Activated T-helper 1 cell treated with anti-CD3 and anti-CD28 coated beads, Interleukin-12 subunit alpha, Interleukin-12 subunit beta, Interleukin-2, Interleukin-4 antibody, amounts not matched to agents 30 ng/mL and 10 ng/mL and 1 ng/mL, durations not matched to agents 14 hours and 24 hours and 36 hours (primary cell): Measurements from ENCODE around the gene TCF7L1. TPM values are rescaled to one million over a fixed set of nuclear protein-coding genes. Genes with fewer than 3 reads are reported as not detected.
A peak's percentile ranks its signal among the peaks of the same experiment; 100 is the strongest.
"Not testable (repeated sequence)": the region's sequence is repeated elsewhere in the genome, so short reads cannot be mapped to it uniquely, and the experiment has no call there.

Experiments
- DNase-seq: peaks from one replicate; pipeline ENCODE4 v3.0.0; 2021; ENCODE audit warnings: low spot score
- H3K27ac Mint-ChIP-seq: one replicate; pipeline ENCODE4 v1.8.0; 2021; ENCODE audit warnings: mild to moderate bottlenecking, mixed read lengths
- H3K27me3 Mint-ChIP-seq: one replicate; pipeline ENCODE4 v1.8.0; 2022; ENCODE audit warnings: mild to moderate bottlenecking, moderate library complexity, mixed read lengths; ENCODE audit not compliant: insufficient read depth
- H3K36me3 Mint-ChIP-seq: one replicate; pipeline ENCODE4 v1.8.0; 2021; ENCODE audit warnings: low read depth, mixed read lengths
- H3K4me1 Mint-ChIP-seq: one replicate; pipeline ENCODE4 v1.8.0; 2021; ENCODE audit warnings: low read depth, mixed read lengths
- H3K4me3 Mint-ChIP-seq: one replicate; pipeline ENCODE4 v1.8.0; 2021; ENCODE audit warnings: mild to moderate bottlenecking, moderate library complexity, mixed read lengths
- H3K9me3 Mint-ChIP-seq: one replicate; pipeline ENCODE4 v1.8.0; 2021; ENCODE audit warnings: mixed read lengths
- intact Hi-C: fragments of 100-400 bp; cut with micrococcal nuclease; formaldehyde crosslinking; loops from one replicate; pipeline ENCODE4 v1.15.1; 2024
- total RNA-seq: library from RNA; stranded (reverse); gene quantifications from 2 replicates; pipeline ENCODE4 v1.2.3, GENCODE V29; 2022

The TCF7L1 gene
- total RNA-seq, 1 donor from 2014 or later, result not detected

GRCh38 chr2:85310330-85310729 lies 177.1 kb downstream of the TCF7L1 start:
- Mint-ChIP-seq H3K4me3 (peak overlapping the region; percentile 74), H3K27me3 (no peaks in the 10 kb centered on the region), H3K4me1 (peaks cover 31% of the 10 kb centered on the region), H3K36me3 (peaks cover 24% of the 10 kb centered on the region), H3K9me3 (no peaks in the 10 kb centered on the region), H3K27ac (peak overlapping the region; percentile 73)
- DNase-seq, result no peak
- intact Hi-C loops, result no loop called here

GRCh38 chr2:85312404-85312803 lies 179.2 kb downstream of the TCF7L1 start:
- Mint-ChIP-seq H3K4me3 (no peak overlapping the region), H3K9me3 (no peaks in the 10 kb centered on the region), H3K4me1 (peaks cover 31% of the 10 kb centered on the region), H3K27me3 (no peaks in the 10 kb centered on the region), H3K36me3 (peaks cover 38% of the 10 kb centered on the region), H3K27ac (no peak overlapping the region)
- no peak for DNase-seq
- intact Hi-C loops, result no loop called here

GRCh38 chr2:85314884-85315242 lies 181.7 kb downstream of the TCF7L1 start:
- Mint-ChIP-seq H3K4me1 (peaks cover 33% of the 10 kb centered on the region), H3K36me3 (peaks cover 46% of the 10 kb centered on the region), H3K9me3 (no peaks in the 10 kb centered on the region), H3K27me3 (no peaks in the 10 kb centered on the region), H3K4me3 (no peak overlapping the region), H3K27ac (no peak overlapping the region)
- no peak for DNase-seq
- intact Hi-C loops, result no loop called here

- not testable (repeated sequence) for H3K9me3 Mint-ChIP-seq
Observed at GRCh38 chr2:85315921-85316320, 182.7 kb downstream of the TCF7L1 start.

GRCh38 chr2:85318222-85319074 lies 185.3 kb downstream of the TCF7L1 start:
- Mint-ChIP-seq H3K9me3 (no peaks in the 10 kb centered on the region), H3K4me3 (peak overlapping the region; percentile 27), H3K27ac (peak overlapping the region; percentile 80), H3K36me3 (peaks cover 71% of the 10 kb centered on the region), H3K27me3 (no peaks in the 10 kb centered on the region), H3K4me1 (peaks cover 58% of the 10 kb centered on the region)
- intact Hi-C loops, result loop anchor here (1.0 kb wide), 1 partner anchor 8 kb away; no protein-coding TSS in a partner anchor
- DNase-seq, result no peak

More at GRCh38 chr2:85315921-85316320, 182.7 kb downstream of the TCF7L1 start:
- H3K27ac Mint-ChIP-seq, H3K27me3 Mint-ChIP-seq, intact Hi-C loops, DNase-seq, H3K4me3 Mint-ChIP-seq: not testable (repeated sequence)
- peaks cover 56% of the 10 kb centered on the region for H3K36me3 Mint-ChIP-seq
- H3K4me1 Mint-ChIP-seq, result peaks cover 37% of the 10 kb centered on the region

- Mint-ChIP-seq H3K4me1 (peaks cover 71% of the 10 kb centered on the region), H3K36me3 (peaks cover 78% of the 10 kb centered on the region), H3K4me3 (peak overlapping the region; percentile 43), H3K9me3 (no peaks in the 10 kb centered on the region), H3K27ac (peak overlapping the region; percentile 71), H3K27me3 (no peaks in the 10 kb centered on the region)
- DNase-seq, result no peak
- intact Hi-C loops, result no loop called here
Observed at GRCh38 chr2:85319796-85320195, 186.6 kb downstream of the TCF7L1 start.

- H3K27me3 Mint-ChIP-seq, result no peaks in the 10 kb centered on the region
- H3K36me3 Mint-ChIP-seq, result peaks cover 80% of the 10 kb centered on the region
- intact Hi-C loops, result no loop called here
- peak overlapping the region; percentile 95 for H3K4me3 Mint-ChIP-seq
- H3K9me3 Mint-ChIP-seq, result no peaks in the 10 kb centered on the region
- no peak for DNase-seq
- peaks cover 66% of the 10 kb centered on the region for H3K4me1 Mint-ChIP-seq
- no peak overlapping the region for H3K27ac Mint-ChIP-seq
Observed at GRCh38 chr2:85323351-85323987, 190.3 kb downstream of the TCF7L1 start.

GRCh38 chr2:85323988-85324367 lies 190.8 kb downstream of the TCF7L1 start:
- Mint-ChIP-seq H3K4me3 (peak overlapping the region; percentile 95), H3K36me3 (peaks cover 75% of the 10 kb centered on the region), H3K4me1 (peaks cover 66% of the 10 kb centered on the region)
- DNase-seq, H3K9me3 Mint-ChIP-seq, intact Hi-C loops, H3K27me3 Mint-ChIP-seq, H3K27ac Mint-ChIP-seq: not testable (repeated sequence)

- H3K4me1 Mint-ChIP-seq, result peaks cover 66% of the 10 kb centered on the region
- no peaks in the 10 kb centered on the region for H3K27me3 Mint-ChIP-seq
- intact Hi-C loops, result loop anchor here (5.0 kb wide), 1 partner anchor 872 kb away; the partner anchor contains the start of genes IMMT and MRPL35
- peak overlapping the region; percentile 95 for H3K4me3 Mint-ChIP-seq
- no peak for DNase-seq
- H3K27ac Mint-ChIP-seq, result peak overlapping the region; percentile 77
- H3K36me3 Mint-ChIP-seq, result peaks cover 71% of the 10 kb centered on the region
- H3K9me3 Mint-ChIP-seq, result no peaks in the 10 kb centered on the region
Observed at GRCh38 chr2:85324639-85325465, 191.7 kb downstream of the TCF7L1 start.

- H3K27ac Mint-ChIP-seq, result peak overlapping the region; percentile 77
- no peaks in the 10 kb centered on the region for H3K27me3 Mint-ChIP-seq
- DNase-seq, result no peak
- intact Hi-C loops, result loop anchor here (5.0 kb wide), 1 partner anchor 872 kb away; the partner anchor contains the start of genes IMMT and MRPL35
- H3K9me3 Mint-ChIP-seq, result no peaks in the 10 kb centered on the region
- H3K4me3 Mint-ChIP-seq, result peak overlapping the region; percentile 95
- peaks cover 60% of the 10 kb centered on the region for H3K4me1 Mint-ChIP-seq
- H3K36me3 Mint-ChIP-seq, result peaks cover 65% of the 10 kb centered on the region
Observed at GRCh38 chr2:85325466-85325811, 192.2 kb downstream of the TCF7L1 start.

GRCh38 chr2:85326406-85327159 lies 193.4 kb downstream of the TCF7L1 start:
- no peaks in the 10 kb centered on the region for H3K9me3 Mint-ChIP-seq
- peaks cover 55% of the 10 kb centered on the region for H3K36me3 Mint-ChIP-seq
- H3K27me3 Mint-ChIP-seq, result no peaks in the 10 kb centered on the region
- peak overlapping the region; percentile 95 for H3K4me3 Mint-ChIP-seq
- peaks cover 48% of the 10 kb centered on the region for H3K4me1 Mint-ChIP-seq
- peak; percentile 51 for DNase-seq
- intact Hi-C loops, result loop anchor here (1.0 to 5.0 kb wide), 5 partner anchors 8 to 1114 kb away; partner anchors contain the start of genes IMMT, KCMF1, KDM3A and MRPL35
- peak overlapping the region; percentile 99 for H3K27ac Mint-ChIP-seq
